HCT116 (cell line): ENCODE data around the gene TAF11. TPM values are rescaled to one million over a fixed set of nuclear protein-coding genes. Genes with fewer than 3 reads are reported as not detected.

Source experiments
- ATAC-seq: fragments of 200-7000 bp; cut with Tn5 transposase; 2 replicates; pipeline ENCODE4 v1.9.1; 2020; ENCODE audit warnings: mild to moderate bottlenecking, moderate library complexity
- BruUV-seq: library from RNA; stranded (reverse); fragments of 400-500 nt; replicated peaks from 2 replicates; lab custom pipeline; 2021; lab: Mats Ljungman, UMichigan
- CTCF ChIA-PET: fragments of 300-600 bp; sonication (Branson Sonifier 250); formaldehyde crosslinking; loops from one replicate; lab custom pipeline; 2021; ENCODE audit warnings: antibody characterized with exemption; lab: Charles Lee
- POLR2A ChIA-PET: fragments of 300-600, 350-600 bp; sonication (Branson Sonifier 250); formaldehyde crosslinking; loops from one replicate; lab custom pipeline; 2021; ENCODE audit warnings: antibody characterized with exemption; lab: Charles Lee
- RAD21 ChIA-PET, 2 experiments: fragments of 300-600 bp; sonication (Branson Sonifier 250); formaldehyde crosslinking; loops; one replicate each; lab custom pipeline; 2023; ENCODE audit warnings: low total read pairs in 2 of 2; ENCODE audit not compliant: uncharacterized antibody in 2 of 2, unreplicated experiment in 2 of 2, low non-redundant PET in 1 of 2; lab: Charles Lee
- DNase-seq: peaks from one replicate; pipeline ENCODE4 v3.0.0-alpha.2; 2010; ENCODE audit warnings: low read depth, low spot score
- H2AFZ ChIP-seq: fragments of 200-600 bp; shearing (Covaris generic), sonication (generic); 2 replicates; pipeline ENCODE4 v1.6.1; 2017; ENCODE audit warnings: low read depth, mixed run types, mixed read lengths, antibody characterized with exemption, low read length; ENCODE audit not compliant: poor library complexity, severe bottlenecking
- H3K27ac ChIP-seq: 2 replicates; pipeline ENCODE4 v1.5.1; 2012; ENCODE audit warnings: low read depth, low read length
- H3K27me3 ChIP-seq: fragments of 200-600 bp; sonication (generic); 2 replicates; pipeline ENCODE4 v1.6.1; 2016; ENCODE audit warnings: mixed run types, low read length, mixed read lengths; ENCODE audit not compliant: insufficient read depth
- H3K36me3 ChIP-seq, 2 experiments: fragments of 200-500 bp in 1 of 2; fragments of 200-600 bp in 1 of 2; sonication (Bioruptor generic) in 1 of 2; sonication (generic) in 1 of 2; 2 replicates each; pipeline versions ENCODE4 v1.5.1 to v1.6.1; 2014 to 2016; ENCODE audit warnings: low read length in 2 of 2, inconsistent platforms in 1 of 2, mixed read lengths in 1 of 2, mixed run types in 1 of 2; ENCODE audit not compliant: insufficient read depth in 2 of 2, control insufficient read depth in 1 of 2
- H3K4me1 ChIP-seq, 2 experiments: fragments of 200-600 bp in 1 of 2; sonication (generic) in 1 of 2; 2 replicates each; pipeline versions ENCODE4 v1.5.1 to v1.6.1; 2012 to 2017; ENCODE audit warnings: low read length in 2 of 2, inconsistent platforms in 1 of 2, mild to moderate bottlenecking in 1 of 2, mixed read lengths in 1 of 2, mixed run types in 1 of 2, moderate library complexity in 1 of 2; ENCODE audit not compliant: insufficient read depth in 2 of 2, control insufficient read depth in 1 of 2
- H3K4me2 ChIP-seq: fragments of 200-600 bp; sonication (generic); 2 replicates; pipeline ENCODE4 v1.6.1; 2017; ENCODE audit warnings: mixed run types, low read length, mixed read lengths
- H3K4me3 ChIP-seq, 2 experiments: fragments of 200-600 bp in 1 of 2; sonication (generic) in 1 of 2; replicated peaks in 1 of 2; 2 replicates each; pipeline ENCODE4 v1.5.1; 2011 to 2016; ENCODE audit warnings: low read length in 2 of 2, control low read depth in 1 of 2, low read depth in 1 of 2, mild to moderate bottlenecking in 1 of 2, mixed read lengths in 1 of 2, mixed run types in 1 of 2
- H3K79me2 ChIP-seq: fragments of 200-600 bp; sonication (generic); 2 replicates; pipeline ENCODE4 v1.6.1; 2017; ENCODE audit warnings: mild to moderate bottlenecking, mixed run types, low read length, moderate library complexity, mixed read lengths; ENCODE audit not compliant: insufficient read depth
- H3K9ac ChIP-seq: fragments of 200-600 bp; sonication (generic); 2 replicates; pipeline ENCODE4 v1.6.1; 2016; ENCODE audit warnings: low read length, mixed read lengths
- H3K9me2 ChIP-seq: fragments of 200-600 bp; sonication (generic), shearing (Covaris generic); 2 replicates; pipeline ENCODE4 v1.6.1; 2017; ENCODE audit warnings: mixed run types, mild to moderate bottlenecking, moderate library complexity; ENCODE audit not compliant: insufficient read depth
- H3K9me3 ChIP-seq, 2 experiments: fragments of 200-500 bp in 1 of 2; fragments of 200-600 bp in 1 of 2; sonication (Bioruptor generic) in 1 of 2; sonication (generic) in 1 of 2; 2 replicates each; pipeline ENCODE4 v1.6.1; 2014 to 2017; ENCODE audit warnings: low read length in 2 of 2, mixed read lengths in 2 of 2, inconsistent platforms in 1 of 2, low read depth in 1 of 2, mild to moderate bottlenecking in 1 of 2, mixed run types in 1 of 2, moderate library complexity in 1 of 2; ENCODE audit not compliant: control insufficient read depth in 1 of 2, insufficient read depth in 1 of 2
- H4K20me1 ChIP-seq: fragments of 200-600 bp; sonication (generic), shearing (Covaris generic); 2 replicates; pipeline ENCODE4 v1.6.1; 2017; ENCODE audit warnings: mixed run types, mild to moderate bottlenecking, moderate library complexity; ENCODE audit not compliant: insufficient read depth
- CEBPB ChIP-seq: IDR thresholded peaks from 2 replicates; pipeline ENCODE4 v1.6.1; 2012; ENCODE audit warnings: low read depth
- FOSL1 ChIP-seq: IDR thresholded peaks from 2 replicates; pipeline ENCODE4 v1.6.1; 2012; ENCODE audit warnings: low read depth
- JUND ChIP-seq: IDR thresholded peaks from 2 replicates; pipeline ENCODE4 v1.6.1; 2012
- POLR2AphosphoS5 ChIP-seq: IDR thresholded peaks from 2 replicates; pipeline ENCODE4 v1.6.1; 2011; ENCODE audit warnings: mild to moderate bottlenecking, low read depth, low read length, moderate library complexity
- RAD21 ChIP-seq: IDR thresholded peaks from 2 replicates; pipeline ENCODE4 v1.6.1; 2012; ENCODE audit warnings: low read depth, mild to moderate bottlenecking
- SIN3A ChIP-seq: IDR thresholded peaks from 2 replicates; pipeline ENCODE4 v1.6.1; 2012; ENCODE audit warnings: low read depth
- SP1 ChIP-seq: IDR thresholded peaks from 2 replicates; pipeline ENCODE4 v1.6.1; 2012; ENCODE audit warnings: low read depth
- SRF ChIP-seq: IDR thresholded peaks from 2 replicates; pipeline ENCODE4 v1.6.1; 2012; ENCODE audit warnings: low read depth
- TCF7L2 ChIP-seq: IDR thresholded peaks from 2 replicates; pipeline ENCODE4 v1.7.0; 2011; ENCODE audit warnings: borderline replicate concordance, inconsistent platforms; ENCODE audit not compliant: insufficient read depth, insufficient read length; ENCODE audit errors: extremely low read depth
- ZFX ChIP-seq: fragments of 450-650 bp; IDR thresholded peaks from 2 replicates; pipeline ENCODE4 v1.6.1; 2017
- ZNF274 ChIP-seq: fragments of 200-500 bp; sonication (Bioruptor generic); IDR thresholded peaks from 2 replicates; pipeline ENCODE4 v1.6.1; 2014; ENCODE audit warnings: mild to moderate bottlenecking, low read depth, low read length, inconsistent platforms
- intact Hi-C: fragments of 100-400 bp; cut with micrococcal nuclease; formaldehyde crosslinking; loops from 2 replicates; pipeline ENCODE4 v1.10.0; 2022
- total RNA-seq: library from RNA; stranded (reverse); gene quantifications from one replicate; pipeline ENCODE4 v1.2.1, GENCODE V29; 2021; ENCODE audit not compliant: unreplicated experiment
- TF ChIP-seq, protein P1 (sequence below), 3 experiments: fragments of 200-600 bp in 1 of 3; sonication (generic) in 1 of 3; IDR thresholded peaks in 2 of 3; conservative IDR thresholded peaks in 1 of 3; 2 replicates each; pipeline ENCODE4 v1.5.1; 2012 to 2017; ENCODE audit warnings: low read depth in 2 of 3, low read length in 2 of 3, antibody characterized with exemption in 1 of 3, borderline replicate concordance in 1 of 3, control low read depth in 1 of 3, mild to moderate bottlenecking in 1 of 3, mixed read lengths in 1 of 3, mixed run types in 1 of 3, moderate library complexity in 1 of 3; ENCODE audit not compliant: insufficient read depth in 1 of 3
- TF ChIP-seq, protein P2 (sequence below): IDR thresholded peaks from 2 replicates; pipeline ENCODE4 v1.6.1; 2012

TAF11 gene
- total RNA-seq, 1 experiment from 2014 or later = 23.7 TPM

DNA sequence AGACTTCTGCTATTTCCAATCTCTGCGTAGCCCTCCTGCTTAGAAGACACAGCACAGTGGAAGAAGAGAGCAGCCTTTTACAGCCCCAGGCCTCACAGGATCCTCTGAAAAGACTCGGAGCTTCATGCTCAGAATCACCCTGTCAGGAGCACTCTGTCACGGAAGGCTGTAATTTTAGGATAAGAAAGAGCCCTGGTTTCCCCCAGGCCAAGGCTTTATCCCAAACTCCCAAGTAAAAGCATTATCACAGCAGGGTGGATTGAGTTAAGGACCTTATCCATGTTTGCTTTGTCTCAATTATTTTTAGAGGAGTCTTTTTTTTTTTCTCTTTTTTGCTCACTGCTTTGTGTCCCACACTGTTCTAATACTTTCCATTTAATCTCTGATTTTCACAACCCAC is 40.4 kb upstream of the TAF11 start:
- RAD21 ChIA-PET = no interaction called here
- Histone ChIP-seq H3K9me2 (no peaks in the 10 kb centered on the region), H3K9me3 (no peaks in the 10 kb centered on the region), H3K4me1 (peaks cover 0 to 10% of the 10 kb centered on the region in 2 experiments; a peak in 2 of 4 replicates), H3K79me2 (peaks cover 7% of the 10 kb centered on the region), H3K36me3 (no peaks in the 10 kb centered on the region), H4K20me1 (no peaks in the 10 kb centered on the region), H3K4me2 (no peak overlapping the region), H3K27me3 (no peaks in the 10 kb centered on the region), H3K27ac (no peak overlapping the region), H3K9ac (no peak overlapping the region), H2AFZ (no peak overlapping the region), H3K4me3 (no peak overlapping the region)
- ATAC-seq (no peak), DNase-seq (no peak)
- BruUV-seq = no TSS peak
- POLR2A ChIA-PET = no interaction called here
- TF ChIP-seq FOSL1 = no peak
- CTCF ChIA-PET = no interaction called here
- intact Hi-C loops = no loop called here

- DNase-seq (no peak), ATAC-seq (peak; percentile 63)
- ChIA-PET POLR2A (no interaction called here), RAD21 (no interaction called here), CTCF (no interaction called here)
- H3K27me3 ChIP-seq = no peaks in the 10 kb centered on the region
- no peak overlapping the region for H3K4me2 ChIP-seq
- H4K20me1 ChIP-seq = no peaks in the 10 kb centered on the region
- no peak overlapping the region for H3K27ac ChIP-seq
- H3K4me1 ChIP-seq = peaks cover 0 to 19% of the 10 kb centered on the region in 2 experiments; a peak in 2 of 4 replicates
- no peaks in the 10 kb centered on the region for H3K36me3 ChIP-seq
- H3K4me3 ChIP-seq = no peak overlapping the region
- no peak overlapping the region for H3K9ac ChIP-seq
- BruUV-seq = no TSS peak
- no peak overlapping the region for H2AFZ ChIP-seq
- TF ChIP-seq RAD21 = no peak
- no peak for TF ChIP-seq ZNF274
- TF ChIP-seq FOSL1 = no peak
- no peak for TF ChIP-seq SP1
- TF ChIP-seq, protein P1, sequence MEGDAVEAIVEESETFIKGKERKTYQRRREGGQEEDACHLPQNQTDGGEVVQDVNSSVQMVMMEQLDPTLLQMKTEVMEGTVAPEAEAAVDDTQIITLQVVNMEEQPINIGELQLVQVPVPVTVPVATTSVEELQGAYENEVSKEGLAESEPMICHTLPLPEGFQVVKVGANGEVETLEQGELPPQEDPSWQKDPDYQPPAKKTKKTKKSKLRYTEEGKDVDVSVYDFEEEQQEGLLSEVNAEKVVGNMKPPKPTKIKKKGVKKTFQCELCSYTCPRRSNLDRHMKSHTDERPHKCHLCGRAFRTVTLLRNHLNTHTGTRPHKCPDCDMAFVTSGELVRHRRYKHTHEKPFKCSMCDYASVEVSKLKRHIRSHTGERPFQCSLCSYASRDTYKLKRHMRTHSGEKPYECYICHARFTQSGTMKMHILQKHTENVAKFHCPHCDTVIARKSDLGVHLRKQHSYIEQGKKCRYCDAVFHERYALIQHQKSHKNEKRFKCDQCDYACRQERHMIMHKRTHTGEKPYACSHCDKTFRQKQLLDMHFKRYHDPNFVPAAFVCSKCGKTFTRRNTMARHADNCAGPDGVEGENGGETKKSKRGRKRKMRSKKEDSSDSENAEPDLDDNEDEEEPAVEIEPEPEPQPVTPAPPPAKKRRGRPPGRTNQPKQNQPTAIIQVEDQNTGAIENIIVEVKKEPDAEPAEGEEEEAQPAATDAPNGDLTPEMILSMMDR (IDR thresholded peaks at IDR 0.05 in 2 of 3, conservative IDR thresholded peaks at IDR 0.05 in 1 of 3; ENCODE audit: borderline replicate concordance in 1 of 3, insufficient read depth in 1 of 3, low read depth in 2 of 3, low read length in 2 of 3) = no peak
- no peak for TF ChIP-seq SIN3A
- TF ChIP-seq, protein P2, sequence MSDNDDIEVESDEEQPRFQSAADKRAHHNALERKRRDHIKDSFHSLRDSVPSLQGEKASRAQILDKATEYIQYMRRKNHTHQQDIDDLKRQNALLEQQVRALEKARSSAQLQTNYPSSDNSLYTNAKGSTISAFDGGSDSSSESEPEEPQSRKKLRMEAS = no peak
- no peak for TF ChIP-seq ZFX
- no peak for TF ChIP-seq JUND
- TF ChIP-seq TCF7L2 = no peak
- no peak for TF ChIP-seq POLR2AphosphoS5
- no peak for TF ChIP-seq CEBPB
- no peak for TF ChIP-seq SRF
- H3K9me2 ChIP-seq = no peaks in the 10 kb centered on the region
- H3K9me3 ChIP-seq = no peaks in the 10 kb centered on the region
- peaks cover 7% of the 10 kb centered on the region for H3K79me2 ChIP-seq
- intact Hi-C loops = no loop called here
Observed at GRCh38 chr6:34926655-34927054, 38.8 kb upstream of the TAF11 start.
